Type B pancreatic cell (in vitro differentiated cells): Measurements from ENCODE around the gene KIF9. TPM values are rescaled to one million over a fixed set of nuclear protein-coding genes. Genes with fewer than 3 reads are reported as not detected.
"Not testable (repeated sequence)": the region's sequence is repeated elsewhere in the genome, so short reads cannot be mapped to it uniquely, and the experiment has no call there.

ENCODE experiments used
- DNase-seq: peaks from one replicate; pipeline ENCODE4 v3.0.0; 2021; ENCODE audit warnings: mixed read lengths; ENCODE audit not compliant: unreplicated experiment; ENCODE audit errors: extremely low spot score
- H3K27ac Mint-ChIP-seq: 2 replicates; pipeline ENCODE4 v1.8.0; 2021; ENCODE audit warnings: mild to moderate bottlenecking, mixed read lengths
- H3K27me3 Mint-ChIP-seq: 2 replicates; pipeline ENCODE4 v1.8.0; 2021; ENCODE audit warnings: mixed read lengths
- H3K36me3 Mint-ChIP-seq: 2 replicates; pipeline ENCODE4 v1.8.0; 2021; ENCODE audit warnings: mixed read lengths
- H3K4me1 Mint-ChIP-seq: one replicate; pipeline ENCODE4 v1.8.0; 2021; ENCODE audit warnings: mixed read lengths; ENCODE audit not compliant: unreplicated experiment
- H3K4me3 Mint-ChIP-seq: 2 replicates; pipeline ENCODE4 v1.8.0; 2021; ENCODE audit warnings: mild to moderate bottlenecking, mixed read lengths
- H3K9me3 Mint-ChIP-seq: 2 replicates; pipeline ENCODE4 v1.8.0; 2021; ENCODE audit warnings: mixed read lengths
- total RNA-seq: library from RNA; stranded (reverse); gene quantifications from 2 replicates; pipeline ENCODE4 v1.2.1, GENCODE V29; 2021; ENCODE audit warnings: low replicate concordance
- TF ChIP-seq, protein P1 (sequence below): fragments of 200-600 bp; sonication (generic); conservative IDR thresholded peaks from 2 replicates; pipeline ENCODE4 v1.5.0; 2021; ENCODE audit warnings: antibody characterized with exemption, mild to moderate bottlenecking

The KIF9 gene
- total RNA-seq, 1 donor from 2014 or later: 14.8 TPM

DNA sequence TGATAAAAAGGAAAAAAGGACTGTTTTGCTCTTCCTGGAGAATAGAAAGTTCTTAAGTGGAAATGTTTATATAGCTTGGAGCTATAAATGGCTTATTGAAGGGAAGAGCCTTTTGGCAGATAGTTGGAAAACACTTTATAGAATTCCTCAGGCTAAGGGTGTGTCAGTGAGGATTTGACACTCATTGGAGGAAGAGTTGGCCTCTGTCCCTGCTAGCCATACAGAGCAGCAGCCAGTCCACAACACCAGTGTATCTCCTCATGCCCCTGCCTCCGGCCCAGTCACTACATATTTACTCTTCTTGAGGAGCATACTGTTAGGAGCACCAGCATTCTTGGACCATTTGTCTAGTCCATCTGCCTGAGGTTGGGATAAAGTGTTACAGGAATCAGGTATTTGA lies 36.3 kb upstream of the KIF9 start:
- Mint-ChIP-seq H3K4me3 (no peak overlapping the region), H3K4me1 (peaks cover 13% of the 10 kb centered on the region), H3K27ac (no peak overlapping the region), H3K9me3 (no peaks in the 10 kb centered on the region), H3K27me3 (no peaks in the 10 kb centered on the region), H3K36me3 (peaks cover 10% of the 10 kb centered on the region)
- TF ChIP-seq, protein P1, sequence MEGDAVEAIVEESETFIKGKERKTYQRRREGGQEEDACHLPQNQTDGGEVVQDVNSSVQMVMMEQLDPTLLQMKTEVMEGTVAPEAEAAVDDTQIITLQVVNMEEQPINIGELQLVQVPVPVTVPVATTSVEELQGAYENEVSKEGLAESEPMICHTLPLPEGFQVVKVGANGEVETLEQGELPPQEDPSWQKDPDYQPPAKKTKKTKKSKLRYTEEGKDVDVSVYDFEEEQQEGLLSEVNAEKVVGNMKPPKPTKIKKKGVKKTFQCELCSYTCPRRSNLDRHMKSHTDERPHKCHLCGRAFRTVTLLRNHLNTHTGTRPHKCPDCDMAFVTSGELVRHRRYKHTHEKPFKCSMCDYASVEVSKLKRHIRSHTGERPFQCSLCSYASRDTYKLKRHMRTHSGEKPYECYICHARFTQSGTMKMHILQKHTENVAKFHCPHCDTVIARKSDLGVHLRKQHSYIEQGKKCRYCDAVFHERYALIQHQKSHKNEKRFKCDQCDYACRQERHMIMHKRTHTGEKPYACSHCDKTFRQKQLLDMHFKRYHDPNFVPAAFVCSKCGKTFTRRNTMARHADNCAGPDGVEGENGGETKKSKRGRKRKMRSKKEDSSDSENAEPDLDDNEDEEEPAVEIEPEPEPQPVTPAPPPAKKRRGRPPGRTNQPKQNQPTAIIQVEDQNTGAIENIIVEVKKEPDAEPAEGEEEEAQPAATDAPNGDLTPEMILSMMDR: no peak
- DNase-seq: no peak

DNA sequence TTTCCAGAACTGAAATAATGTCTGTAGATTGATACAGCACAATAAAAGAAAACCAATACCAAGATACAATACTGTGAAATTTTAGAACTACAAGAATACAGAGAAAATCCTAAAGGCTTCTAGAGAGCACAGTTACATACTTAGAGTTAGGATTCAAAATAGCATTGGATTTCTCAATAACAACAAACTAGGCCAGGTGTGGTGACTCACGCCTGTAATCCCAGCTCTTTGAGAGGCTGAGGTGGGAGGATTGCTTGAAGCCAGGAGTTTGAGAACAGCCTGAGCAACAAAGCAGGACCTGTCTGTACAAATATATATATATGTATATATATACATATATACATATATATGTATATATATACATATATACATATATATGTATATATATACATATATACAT lies 33.6 kb upstream of the KIF9 start:
- not testable (repeated sequence) for H3K9me3 Mint-ChIP-seq, H3K27ac Mint-ChIP-seq, H3K4me1 Mint-ChIP-seq, H3K36me3 Mint-ChIP-seq, DNase-seq, H3K4me3 Mint-ChIP-seq, H3K27me3 Mint-ChIP-seq

DNA sequence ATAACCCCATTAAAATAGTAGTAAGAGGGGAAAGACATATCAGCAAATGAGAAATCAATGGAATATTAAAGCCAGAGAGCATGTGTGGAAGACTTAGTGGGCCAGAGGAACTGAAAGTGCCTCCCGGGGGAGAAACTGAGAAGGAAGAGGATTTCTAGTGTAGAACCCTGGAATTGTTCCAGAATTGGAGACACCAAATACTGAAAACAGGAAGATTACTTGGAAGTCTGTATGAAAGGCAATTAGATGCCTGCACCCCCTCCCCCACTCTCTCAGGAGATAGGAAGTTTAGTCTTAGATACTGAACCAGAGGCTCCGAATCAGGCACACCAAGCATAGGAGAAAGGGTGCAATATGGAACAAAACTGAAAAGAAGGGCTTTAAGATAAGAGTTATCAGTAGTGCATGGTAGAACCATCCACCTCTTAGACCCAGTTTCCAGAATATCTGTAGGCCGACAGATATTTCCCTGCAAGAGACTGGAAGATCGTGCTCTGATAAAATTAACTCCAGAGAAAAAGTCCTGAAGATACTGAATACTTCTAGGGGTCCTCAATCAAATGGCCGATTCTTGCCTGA lies 32.6 kb upstream of the KIF9 start:
- Mint-ChIP-seq H3K36me3 (peaks cover 7% of the 10 kb centered on the region), H3K4me3 (no peak overlapping the region), H3K9me3 (no peaks in the 10 kb centered on the region), H3K27ac (no peak overlapping the region), H3K4me1 (peaks cover 9% of the 10 kb centered on the region), H3K27me3 (no peaks in the 10 kb centered on the region)
- no peak for DNase-seq
- TF ChIP-seq, protein P1: no peak

DNA sequence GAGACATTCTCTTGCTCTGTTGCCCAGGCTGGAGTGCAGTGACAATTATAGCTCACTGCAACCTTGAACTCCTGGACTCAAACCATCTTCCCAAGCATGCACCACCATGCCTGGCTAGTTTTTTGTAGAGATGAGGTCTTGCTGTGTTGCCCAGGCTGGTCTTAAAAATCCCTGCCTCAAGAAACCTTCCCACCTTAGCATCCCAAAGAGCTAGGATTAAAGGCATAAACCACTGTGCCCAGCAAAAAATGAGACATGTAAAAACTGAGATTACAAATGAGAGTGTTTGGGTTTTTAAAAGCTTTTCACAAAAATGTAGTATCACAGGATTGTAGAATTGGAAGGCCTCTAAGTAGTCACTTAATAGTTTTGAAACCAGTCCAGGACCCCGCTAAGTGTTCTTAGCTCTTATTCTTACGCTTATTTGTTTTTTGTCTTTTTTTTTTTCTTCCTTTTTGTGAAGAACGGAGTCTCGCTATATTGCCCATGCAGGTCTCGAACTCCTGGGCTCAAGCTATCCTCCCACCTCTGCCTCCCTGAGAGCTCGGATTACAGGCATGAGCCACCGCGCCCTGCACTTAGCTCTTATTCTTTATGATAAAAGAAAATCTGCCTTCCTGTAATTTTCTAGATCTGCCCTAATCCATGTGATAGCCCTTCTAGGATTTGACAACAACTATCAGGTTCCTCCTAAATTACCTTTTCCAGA lies 31.6 kb upstream of the KIF9 start:
- no peak overlapping the region for H3K27ac Mint-ChIP-seq
- no peaks in the 10 kb centered on the region for H3K9me3 Mint-ChIP-seq
- H3K27me3 Mint-ChIP-seq: no peaks in the 10 kb centered on the region
- peaks cover 9% of the 10 kb centered on the region for H3K36me3 Mint-ChIP-seq
- H3K4me1 Mint-ChIP-seq: peaks cover 9% of the 10 kb centered on the region
- TF ChIP-seq, protein P1: no peak
- DNase-seq: no peak
- H3K4me3 Mint-ChIP-seq: no peak overlapping the region

DNA sequence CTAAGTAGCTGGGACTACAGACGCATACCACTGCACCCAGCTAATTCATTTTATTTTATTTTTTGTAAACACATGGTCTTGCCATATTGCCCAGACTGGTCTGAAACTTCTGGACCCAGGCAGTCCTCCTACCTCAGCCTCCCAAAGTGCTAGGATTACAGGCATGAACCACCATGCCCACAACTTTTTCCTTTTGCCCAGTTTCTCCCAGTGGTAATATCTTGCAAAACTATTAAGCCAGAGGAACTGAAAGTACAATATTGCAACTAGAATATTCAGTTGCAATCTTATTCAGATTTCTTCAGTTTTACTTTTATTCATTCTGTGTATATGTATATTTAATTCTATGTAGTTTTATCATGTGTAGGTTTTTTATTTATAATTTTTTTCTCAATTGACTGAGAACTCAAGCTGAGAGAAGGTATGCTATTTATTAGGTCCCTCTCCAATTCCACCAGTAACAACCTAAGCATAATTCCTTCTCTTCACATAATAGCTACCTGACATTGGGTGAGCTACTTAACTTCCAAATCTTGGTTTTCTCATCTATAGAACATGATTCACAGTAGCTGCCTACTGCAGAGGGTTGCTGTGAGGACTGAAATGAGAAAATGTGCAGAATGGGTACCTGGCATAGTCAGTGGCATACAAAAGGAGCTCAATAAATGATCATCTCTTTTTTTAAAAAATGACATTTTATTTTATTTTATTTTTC lies 30.9 kb upstream of the KIF9 start:
- Mint-ChIP-seq H3K27ac (no peak overlapping the region), H3K4me1 (peaks cover 9% of the 10 kb centered on the region), H3K36me3 (peaks cover 9% of the 10 kb centered on the region), H3K27me3 (no peaks in the 10 kb centered on the region), H3K9me3 (no peaks in the 10 kb centered on the region), H3K4me3 (no peak overlapping the region)
- DNase-seq: no peak
- TF ChIP-seq, protein P1: no peak

DNA sequence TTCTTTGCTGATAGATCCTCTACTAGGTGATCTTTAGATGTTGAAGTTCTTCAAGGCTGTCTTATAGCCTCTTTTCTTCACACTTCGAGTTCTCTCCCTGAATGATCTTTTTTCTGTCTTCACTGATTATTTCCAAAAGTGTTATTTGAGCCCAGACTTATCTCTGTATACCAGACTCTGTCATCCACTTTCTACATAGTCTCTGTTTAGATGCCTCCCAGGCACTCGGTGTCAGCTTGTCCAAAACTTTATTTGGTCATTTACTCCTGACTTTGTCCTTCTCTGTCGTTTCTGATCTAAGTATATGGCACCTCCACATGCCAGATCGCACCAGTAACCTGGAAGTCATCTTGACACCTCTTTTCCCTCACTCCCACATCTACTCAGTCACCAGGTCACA lies 27.8 kb upstream of the KIF9 start:
- H3K9me3 Mint-ChIP-seq: no peaks in the 10 kb centered on the region
- peaks cover 14% of the 10 kb centered on the region for H3K36me3 Mint-ChIP-seq
- H3K4me1 Mint-ChIP-seq: peaks cover 9% of the 10 kb centered on the region
- no peak overlapping the region for H3K27ac Mint-ChIP-seq
- no peak overlapping the region for H3K4me3 Mint-ChIP-seq
- H3K27me3 Mint-ChIP-seq: no peaks in the 10 kb centered on the region
- TF ChIP-seq, protein P1: no peak
- no peak for DNase-seq

DNA sequence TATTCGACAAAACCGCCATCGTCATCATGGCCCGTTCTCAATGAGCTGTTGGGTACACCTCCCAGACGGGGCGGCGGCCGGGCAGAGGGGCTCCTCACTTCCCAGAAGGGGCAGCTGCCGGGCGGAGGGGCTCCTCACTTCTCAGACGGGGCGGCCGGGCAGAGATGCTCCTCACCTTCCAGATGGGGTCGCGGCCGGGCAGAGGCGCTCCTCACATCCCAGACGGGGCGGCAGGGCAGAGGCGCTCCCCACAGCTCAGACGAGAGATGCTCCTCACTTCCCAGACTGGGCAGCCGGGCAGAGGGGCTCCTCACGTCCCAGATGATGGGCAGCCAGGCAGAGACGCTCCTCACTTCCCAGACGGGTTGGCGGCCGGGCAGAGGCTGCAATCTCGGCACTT lies 26.6 kb upstream of the KIF9 start:
- H3K27ac Mint-ChIP-seq, DNase-seq, H3K9me3 Mint-ChIP-seq, H3K4me1 Mint-ChIP-seq, H3K27me3 Mint-ChIP-seq, H3K4me3 Mint-ChIP-seq: not testable (repeated sequence)
- peaks cover 14% of the 10 kb centered on the region for H3K36me3 Mint-ChIP-seq
